PC-3 (cell line): ENCODE data around the gene CRB1. TPM values are rescaled to one million over a fixed set of nuclear protein-coding genes. Genes with fewer than 3 reads are reported as not detected.

Experiments used
- ATAC-seq: fragments of 200-7000 bp; cut with Tn5 transposase; 2 replicates; pipeline ENCODE4 v1.9.1; 2020; ENCODE audit warnings: mild to moderate bottlenecking, moderate library complexity
- BruUV-seq: library from RNA; stranded (reverse); fragments of 400-500 nt; replicated peaks from 2 replicates; lab custom pipeline; 2021; lab: Mats Ljungman, UMichigan
- CTCF ChIA-PET: fragments of 300-600 bp; sonication (Branson Sonifier 250); formaldehyde crosslinking; loops from one replicate; lab custom pipeline; 2022; ENCODE audit warnings: antibody characterized with exemption; lab: Charles Lee
- POLR2A ChIA-PET: fragments of 300-600 bp; sonication (Branson Sonifier 250); formaldehyde crosslinking; loops from one replicate; lab custom pipeline; 2022; ENCODE audit warnings: antibody characterized with exemption; ENCODE audit not compliant: unreplicated experiment; lab: Charles Lee
- DNase-seq: peaks from one replicate; pipeline ENCODE4 v3.0.0-alpha.2; 2015
- H2AFZ ChIP-seq: fragments of 300-600 bp; sonication (generic); 2 replicates; pipeline ENCODE4 v1.6.0; 2016; ENCODE audit warnings: antibody characterized with exemption, low read length
- H3F3A ChIP-seq: fragments of 300-600 bp; sonication (generic); one replicate; pipeline ENCODE4 v1.6.0; 2017; ENCODE audit warnings: antibody characterized with exemption, low read length, control low read depth, mild to moderate bottlenecking; ENCODE audit not compliant: unreplicated experiment
- H3K27ac ChIP-seq: fragments of 300-600 bp; sonication (generic); 2 replicates; pipeline ENCODE4 v1.5.1; 2016; ENCODE audit warnings: mild to moderate bottlenecking, low read length
- H3K27me3 ChIP-seq: fragments of 300-600 bp; sonication (generic); 2 replicates; pipeline ENCODE4 v1.6.1; 2016; ENCODE audit warnings: low read length, mixed read lengths
- H3K36me3 ChIP-seq: fragments of 300-600 bp; sonication (generic); 2 replicates; pipeline ENCODE4 v1.6.1; 2016; ENCODE audit warnings: low read depth, mixed run types, low read length, mixed read lengths
- H3K4me1 ChIP-seq: fragments of 300-600 bp; sonication (generic); 2 replicates; pipeline ENCODE4 v1.5.1; 2016; ENCODE audit warnings: low read length; ENCODE audit not compliant: insufficient read depth
- H3K4me2 ChIP-seq: fragments of 300-600 bp; sonication (generic); 2 replicates; pipeline ENCODE4 v1.6.0; 2016; ENCODE audit warnings: low read length
- H3K4me3 ChIP-seq: fragments of 300-600 bp; sonication (generic); 2 replicates; pipeline ENCODE4 v1.5.1; 2016; ENCODE audit warnings: mild to moderate bottlenecking, low read length, mixed read lengths
- H3K79me2 ChIP-seq: fragments of 300-600 bp; sonication (generic); 2 replicates; pipeline ENCODE4 v1.6.1; 2017; ENCODE audit warnings: low read length, mixed read lengths
- H3K9ac ChIP-seq: fragments of 300-600 bp; sonication (generic); 2 replicates; pipeline ENCODE4 v1.6.0; 2016; ENCODE audit warnings: mild to moderate bottlenecking, low read length
- H3K9me2 ChIP-seq: fragments of 300-600 bp; sonication (generic); replicated peaks from 2 replicates; pipeline ENCODE4 v1.6.1; 2016; ENCODE audit warnings: mixed run types, low read length, mixed read lengths
- H3K9me3 ChIP-seq: fragments of 300-600 bp; sonication (generic); 2 replicates; pipeline ENCODE4 v1.6.1; 2016; ENCODE audit warnings: low read length, mixed read lengths
- H4K20me1 ChIP-seq: fragments of 300-600 bp; sonication (generic); 2 replicates; pipeline ENCODE4 v1.6.1; 2016; ENCODE audit warnings: low read length, mixed read lengths
- CTCF ChIP-seq: fragments of 300-600 bp; sonication (generic); conservative IDR thresholded peaks from 2 replicates; pipeline ENCODE4 v1.5.1; 2017; ENCODE audit warnings: antibody characterized with exemption, low read depth, mild to moderate bottlenecking, low read length
- EZH2 ChIP-seq: fragments of 300-600 bp; sonication (generic); IDR thresholded peaks from one replicate; pipeline ENCODE4 v1.6.1; 2017; ENCODE audit warnings: antibody characterized with exemption, mild to moderate bottlenecking, low read length; ENCODE audit not compliant: unreplicated experiment
- EZH2phosphoT487 ChIP-seq: fragments of 300-600 bp; sonication (generic); IDR thresholded peaks from 2 replicates; pipeline ENCODE4 v1.6.1; 2018; ENCODE audit warnings: mild to moderate bottlenecking, antibody characterized with exemption, low read length, borderline replicate concordance
- intact Hi-C: fragments of 100-400 bp; cut with micrococcal nuclease; formaldehyde crosslinking; loops from 2 replicates; pipeline ENCODE4 v1.9.0; 2023
- total RNA-seq: library from RNA; depleted of rRNA; stranded (reverse); fragments of >200 nt; gene quantifications from 2 replicates; pipeline ENCODE4 v1.2.3, GENCODE V29; 2014

Gene CRB1
- total RNA-seq, 1 experiment from 2014 or later = 0.07 TPM

GRCh38 chr1:197339106-197340060 is 71.3 kb downstream of the CRB1 start:
- H3K4me3 ChIP-seq = no peak overlapping the region
- no peaks in the 10 kb centered on the region for H4K20me1 ChIP-seq
- H3K9ac ChIP-seq = no peak overlapping the region
- CTCF ChIA-PET = interaction anchor here (0.6 kb wide), 1 partner anchor 12 kb away, joined by 3 read pairs; no protein-coding TSS in a partner anchor
- DNase-seq (no peak), ATAC-seq (no peak)
- no TSS peak for BruUV-seq
- no peaks in the 10 kb centered on the region for H3K9me3 ChIP-seq
- POLR2A ChIA-PET = no interaction called here
- no peak overlapping the region for H3K27ac ChIP-seq
- no peak overlapping the region for H3K4me2 ChIP-seq
- intact Hi-C loops = loop anchor here (10.0 kb wide), 1 partner anchor 515 kb away; no protein-coding TSS in a partner anchor
- no peak for TF ChIP-seq CTCF
- no peak for TF ChIP-seq EZH2phosphoT487
- no peaks in the 10 kb centered on the region for H3K36me3 ChIP-seq
- no peaks in the 10 kb centered on the region for H3F3A ChIP-seq
- no peak overlapping the region for H2AFZ ChIP-seq
- H3K4me1 ChIP-seq = no peaks in the 10 kb centered on the region
- H3K9me2 ChIP-seq = no peaks in the 10 kb centered on the region
- H3K79me2 ChIP-seq = no peaks in the 10 kb centered on the region
- H3K27me3 ChIP-seq = no peaks in the 10 kb centered on the region

GRCh38 chr1:197341626-197342025 is 73.6 kb downstream of the CRB1 start:
- Histone ChIP-seq H2AFZ (no peak overlapping the region), H3K79me2 (no peaks in the 10 kb centered on the region), H3K4me3 (no peak overlapping the region), H3K9me2 (no peaks in the 10 kb centered on the region), H3K27me3 (no peaks in the 10 kb centered on the region), H3K9me3 (no peaks in the 10 kb centered on the region), H3K9ac (no peak overlapping the region), H3K4me2 (no peak overlapping the region), H3K4me1 (no peaks in the 10 kb centered on the region), H4K20me1 (no peaks in the 10 kb centered on the region), H3K36me3 (no peaks in the 10 kb centered on the region), H3K27ac (no peak overlapping the region), H3F3A (no peaks in the 10 kb centered on the region)
- intact Hi-C loops = no loop called here
- ATAC-seq = no peak
- no peak for DNase-seq
- CTCF ChIA-PET = no interaction called here
- no TSS peak for BruUV-seq
- TF ChIP-seq EZH2 (no peak), CTCF (no peak), EZH2phosphoT487 (no peak)
- POLR2A ChIA-PET = no interaction called here

DNA sequence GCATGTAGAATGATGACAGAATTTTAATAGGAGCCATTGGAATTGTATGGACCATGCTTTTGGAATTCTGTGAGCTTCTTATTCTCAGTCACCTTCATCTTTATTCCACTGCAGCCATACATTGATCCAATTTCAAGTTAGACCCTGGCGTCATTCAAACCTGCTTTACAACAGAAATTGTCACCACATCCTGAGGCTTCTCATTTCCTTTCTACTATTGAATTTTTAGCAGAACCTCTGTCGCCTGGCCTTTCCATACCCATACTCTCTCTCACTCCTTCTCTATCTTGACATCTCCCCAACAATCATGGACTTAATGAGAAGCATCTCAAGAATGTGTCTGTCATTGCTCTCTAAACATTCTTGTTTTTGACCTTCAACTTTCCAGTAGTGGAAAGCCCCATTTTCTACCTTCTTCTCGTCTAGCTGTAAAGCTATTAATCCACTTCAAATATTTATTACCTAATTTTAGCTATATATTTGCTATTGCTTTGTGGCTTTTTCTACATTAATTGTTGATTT is 74.1 kb downstream of the CRB1 start:
- Histone ChIP-seq H3K9me3 (no peaks in the 10 kb centered on the region), H3K4me3 (no peak overlapping the region), H3K36me3 (no peaks in the 10 kb centered on the region), H3F3A (no peaks in the 10 kb centered on the region), H3K9me2 (no peaks in the 10 kb centered on the region), H2AFZ (no peak overlapping the region), H4K20me1 (no peaks in the 10 kb centered on the region), H3K27me3 (no peaks in the 10 kb centered on the region), H3K9ac (no peak overlapping the region), H3K4me2 (no peak overlapping the region), H3K79me2 (no peaks in the 10 kb centered on the region), H3K27ac (no peak overlapping the region), H3K4me1 (no peaks in the 10 kb centered on the region)
- TF ChIP-seq EZH2phosphoT487 = no peak
- TF ChIP-seq CTCF = no peak
- TF ChIP-seq EZH2 = no peak
- ChIA-PET POLR2A (no interaction called here), CTCF (no interaction called here)
- DNase-seq (no peak), ATAC-seq (no peak)
- no TSS peak for BruUV-seq
- intact Hi-C loops = no loop called here
